ENCODE results near the gene FBXO42.
"Not testable (repeated sequence)": the region's sequence is repeated elsewhere in the genome, so short reads cannot be mapped to it uniquely, and the experiment has no call there.

Gene FBXO42

DNA sequence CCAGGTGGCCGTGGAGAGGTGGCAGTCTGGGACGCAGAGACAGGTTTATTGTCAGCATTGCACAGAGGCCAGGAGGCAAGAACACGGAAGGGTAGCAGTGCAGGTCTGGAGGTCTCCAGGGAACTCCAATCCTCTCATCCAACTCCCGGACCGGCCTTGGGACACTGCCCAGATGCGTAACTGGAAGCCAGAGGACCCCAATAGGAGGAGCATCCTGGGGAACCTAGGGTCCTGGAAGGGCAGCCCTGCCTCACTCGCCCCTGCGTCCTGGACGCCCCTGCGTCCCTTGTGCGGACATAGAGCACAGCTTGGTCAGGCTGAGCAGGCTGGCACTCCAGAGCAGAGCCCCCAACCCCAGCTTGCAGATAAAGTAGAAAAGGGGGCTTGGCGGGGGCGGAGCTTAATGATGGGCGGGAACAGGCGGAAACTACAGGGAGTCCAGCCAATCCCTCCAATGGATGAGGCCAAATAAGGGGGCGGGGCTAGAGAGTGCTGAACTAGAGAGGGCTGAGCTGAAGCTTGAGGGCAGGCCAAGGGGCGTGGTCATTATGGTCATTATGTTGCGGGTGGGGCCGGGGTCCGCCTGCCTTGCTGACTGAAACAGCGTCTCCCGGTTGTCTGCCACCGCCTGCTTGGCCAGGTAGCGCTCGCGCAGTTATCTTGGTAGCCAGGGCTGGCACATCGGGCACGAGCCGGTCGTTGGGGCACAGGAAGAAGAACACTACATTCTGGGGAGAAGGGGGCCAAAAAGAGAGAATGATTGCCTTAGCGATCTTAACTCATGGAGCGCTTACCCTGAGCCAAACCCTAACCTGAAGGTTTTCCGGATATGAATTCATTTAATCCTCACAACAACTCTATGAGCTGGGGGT is 136.2 kb downstream of the FBXO42 start:
- peak; percentile 44 for DNase-seq

DNA sequence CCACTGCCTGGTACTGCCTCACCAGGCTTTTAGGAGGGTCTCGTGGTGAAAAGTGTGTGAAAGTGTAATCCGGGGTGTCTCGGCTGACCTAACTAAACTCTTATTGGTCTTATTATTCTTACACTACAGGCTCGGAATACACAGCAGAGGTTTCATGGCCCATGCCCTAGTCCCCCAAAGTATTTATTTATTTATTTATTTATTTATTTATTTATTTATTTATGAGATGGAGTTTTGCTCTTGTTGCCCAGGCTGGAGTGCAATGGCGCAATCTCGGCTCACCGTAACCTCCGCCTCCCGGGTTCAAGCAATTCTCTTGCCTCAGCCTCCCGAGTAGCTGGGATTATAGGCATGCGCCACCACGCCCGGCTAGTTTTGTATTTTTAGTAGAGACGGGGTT is 137.0 kb downstream of the FBXO42 start:
- DNase-seq: not testable (repeated sequence)

DNA sequence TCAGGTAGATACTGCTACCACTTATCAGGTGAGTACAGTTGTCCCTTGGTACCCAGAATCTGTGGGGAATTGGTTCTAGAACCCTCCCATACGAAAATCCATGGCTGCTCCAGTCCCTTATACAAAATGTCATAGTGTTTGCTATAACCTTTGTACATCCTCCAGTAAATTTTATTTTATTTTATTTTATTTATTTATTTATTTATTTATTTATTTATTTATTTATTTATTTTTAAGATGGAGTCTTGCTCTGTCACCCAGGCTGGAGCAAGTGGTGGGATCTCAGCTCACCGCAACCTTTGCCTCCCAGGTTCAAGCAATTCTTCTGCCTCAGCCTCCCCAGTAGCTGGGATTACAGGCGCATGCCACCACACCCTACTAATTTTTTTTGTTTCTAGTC is 138.7 kb downstream of the FBXO42 start:
- DNase-seq: not testable (repeated sequence)

DNA sequence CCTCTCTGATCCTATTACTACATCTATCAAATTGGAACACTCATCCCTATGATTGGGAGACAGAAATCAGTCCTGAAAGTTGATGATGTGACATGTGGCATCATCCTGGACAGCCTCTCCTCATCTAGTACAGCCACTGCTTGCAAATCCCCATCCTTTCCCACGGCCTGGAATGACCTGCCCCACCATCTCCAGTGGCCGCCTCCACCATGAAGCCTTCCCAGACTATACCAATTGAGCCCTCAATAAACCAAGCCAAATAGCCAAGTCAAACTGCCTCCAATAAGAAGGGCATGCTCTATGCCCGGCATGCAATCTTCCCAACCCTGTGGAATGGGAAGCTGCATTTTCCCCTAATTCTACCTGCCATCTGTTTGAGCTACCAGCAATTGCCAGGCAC is 139.3 kb downstream of the FBXO42 start:
- no peak for DNase-seq

DNA sequence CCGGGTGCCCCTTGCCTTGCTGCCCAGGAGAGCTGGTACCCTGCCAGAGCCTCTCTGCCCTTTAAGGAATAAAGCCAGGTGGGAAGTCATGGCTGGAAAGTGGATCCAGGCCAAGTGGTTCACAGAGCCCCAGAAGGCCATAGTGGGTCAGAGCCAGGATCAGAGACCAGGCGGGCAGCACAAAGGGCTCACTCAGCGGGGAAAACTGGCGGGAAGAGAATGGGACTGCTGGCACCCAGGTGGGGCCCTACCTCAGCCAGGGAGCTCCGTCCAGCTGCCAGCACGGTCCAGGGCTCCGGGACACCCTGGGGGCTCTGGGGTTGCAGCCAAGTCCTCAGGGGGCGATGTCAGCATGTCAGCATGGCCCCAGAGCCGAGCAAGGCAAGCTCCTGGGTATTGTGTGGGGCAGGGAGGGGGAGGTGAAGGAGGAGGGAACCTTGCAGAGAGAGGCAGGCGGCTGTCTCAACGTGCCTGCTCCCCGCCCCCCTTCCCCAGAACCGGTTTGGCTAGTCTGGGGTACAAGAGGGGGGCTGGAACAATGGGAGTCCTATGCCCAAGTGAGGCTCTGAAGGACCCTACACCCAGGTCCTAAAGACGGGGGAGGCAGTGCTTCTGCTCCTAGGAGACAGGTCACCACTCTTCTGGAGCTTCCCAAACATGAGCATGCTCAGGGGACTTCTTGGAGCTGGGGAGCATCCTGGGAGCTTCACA is 139.9 kb downstream of the FBXO42 start, which contains the start of gene ARHGEF19:
Gene ARHGEF19, minus strand, starts transcription at position 402 of the 711 bp plus-strand sequence. CDS start 3,598 bp downstream, outside the sequence.
- no peak for DNase-seq

DNA sequence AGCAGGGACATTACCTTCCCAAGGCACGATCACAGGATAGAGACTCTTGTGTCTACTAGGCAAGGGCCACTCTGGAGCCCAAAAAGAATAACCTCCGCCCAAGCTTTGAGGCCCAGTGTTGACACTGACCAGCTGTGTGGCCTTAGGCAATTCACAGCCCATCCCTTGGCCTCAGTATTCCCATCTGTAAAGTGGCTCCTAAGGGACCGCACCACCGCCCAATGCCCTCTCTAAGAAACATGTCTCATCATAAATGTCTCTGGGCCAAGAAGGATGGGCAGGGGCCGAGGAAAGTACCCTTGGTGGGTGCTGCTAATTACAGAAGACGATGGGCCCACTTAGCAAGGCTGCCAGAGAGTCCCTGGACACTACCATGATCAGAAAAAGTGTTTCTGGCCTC is 140.5 kb downstream of the FBXO42 start:
- DNase-seq: no peak

DNA sequence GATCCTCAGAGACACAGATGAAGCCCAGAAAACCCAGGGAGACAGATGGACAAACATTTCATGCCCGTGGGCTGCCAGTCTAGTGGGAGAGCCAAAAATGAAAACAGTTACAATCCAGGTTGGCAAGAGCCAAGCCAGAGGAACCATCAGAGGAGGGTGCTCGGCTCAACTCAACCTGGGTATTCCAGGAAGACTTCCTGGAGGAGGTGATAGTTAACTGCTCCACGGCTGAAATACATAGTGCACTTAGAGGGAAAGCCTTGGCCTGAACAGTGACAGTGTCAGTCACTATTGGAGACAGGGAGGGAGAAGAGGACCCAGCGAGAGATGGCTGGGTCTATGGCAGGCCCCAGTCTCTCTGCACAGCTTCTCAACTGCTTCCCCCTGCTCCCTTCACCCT is 141.7 kb downstream of the FBXO42 start:
- DNase-seq: no peak

DNA sequence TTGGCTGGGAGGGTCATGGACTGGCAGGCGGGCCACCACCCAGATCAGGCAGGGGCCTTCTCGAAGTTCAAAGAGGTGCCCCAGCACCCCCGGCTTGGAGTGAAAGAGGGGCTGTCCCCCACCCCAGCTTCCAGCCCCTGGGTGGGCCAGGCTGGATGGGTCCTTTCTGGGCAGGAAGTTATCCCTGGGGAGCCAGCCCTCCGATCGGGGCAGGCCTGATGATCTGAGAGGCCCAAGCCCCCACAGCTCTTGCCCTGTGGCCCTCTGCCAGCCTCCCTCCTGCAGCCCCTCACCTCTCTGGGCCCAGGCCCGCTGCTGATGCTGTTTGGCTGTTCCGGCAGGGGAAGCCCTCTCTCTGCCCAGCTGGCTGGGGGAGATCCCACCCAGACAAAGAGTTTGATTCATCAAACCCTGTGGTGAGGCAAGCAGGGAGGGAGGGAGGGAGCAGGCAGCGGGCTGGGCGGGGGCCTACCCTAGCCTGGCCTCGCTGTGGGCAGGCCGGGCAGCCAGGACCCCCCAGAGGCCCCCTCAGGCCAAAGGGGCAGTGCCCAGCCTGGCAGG is 142.4 kb downstream of the FBXO42 start:
- DNase-seq: no peak

DNA sequence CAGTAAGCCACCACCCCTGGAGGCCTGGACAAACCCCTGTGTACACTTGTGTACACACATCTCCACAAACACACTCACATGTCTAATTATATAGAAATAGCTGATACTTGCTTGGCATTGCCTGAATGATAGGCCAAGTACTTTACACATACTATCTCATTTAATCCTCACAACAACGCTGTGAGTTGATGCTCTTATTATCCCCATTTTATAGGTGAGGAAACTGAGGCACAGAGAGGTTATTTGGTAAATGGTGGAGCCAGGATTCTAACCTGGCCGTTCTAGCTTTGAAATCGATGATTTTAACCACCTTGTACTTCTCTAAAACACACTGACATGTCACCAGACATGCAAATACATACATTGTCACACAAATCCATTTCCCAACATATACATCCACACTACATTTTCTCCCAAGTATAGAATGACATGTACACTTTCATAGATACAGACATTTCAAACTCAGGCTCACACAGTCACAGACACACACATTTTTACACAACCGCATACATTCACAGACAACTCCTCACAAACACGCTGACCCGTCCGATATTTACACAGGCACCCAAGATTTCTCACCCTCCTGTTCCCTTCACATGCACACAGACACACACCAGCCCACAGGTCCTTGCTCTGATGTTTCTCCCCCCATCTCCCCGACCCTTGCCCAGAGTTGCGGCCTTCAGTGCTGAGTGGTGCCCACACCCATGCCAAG is 143.0 kb downstream of the FBXO42 start:
- no peak for DNase-seq

DNA sequence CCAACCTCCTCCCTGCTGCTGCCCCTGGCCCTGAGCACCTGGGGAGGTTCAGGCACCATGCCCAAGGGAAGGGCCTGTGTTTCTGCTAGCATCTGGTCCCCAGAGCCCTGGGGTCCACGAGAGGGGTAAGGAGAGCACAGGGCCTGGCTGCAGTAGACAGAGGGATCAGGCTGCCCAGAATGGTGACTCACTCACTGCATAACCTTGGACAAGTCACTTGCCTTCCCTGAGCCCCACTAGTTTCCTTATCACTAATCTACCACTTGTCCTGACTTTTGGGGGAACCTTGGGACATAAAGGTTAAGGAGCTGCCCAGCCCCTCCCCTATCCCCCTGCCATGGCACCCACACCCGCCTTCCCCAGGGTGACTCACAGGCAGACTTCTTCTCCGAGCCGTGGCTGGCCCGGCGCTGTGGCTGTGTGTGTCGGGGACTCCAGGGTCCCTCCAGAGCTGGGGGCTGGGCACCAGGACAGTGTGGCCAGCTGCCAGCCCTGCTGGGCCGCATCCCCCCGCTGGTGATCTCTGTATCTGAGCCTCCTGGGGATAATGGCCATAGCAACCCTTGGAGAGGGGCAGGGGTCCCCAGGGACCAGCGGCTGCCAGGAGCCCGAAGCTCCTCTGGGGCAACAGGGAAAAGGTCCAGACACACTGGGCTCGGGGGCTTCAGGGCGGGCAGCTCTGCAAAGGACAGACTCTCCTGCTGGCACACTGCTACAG is 143.9 kb downstream of the FBXO42 start:
- peak; percentile 18 for DNase-seq

DNA sequence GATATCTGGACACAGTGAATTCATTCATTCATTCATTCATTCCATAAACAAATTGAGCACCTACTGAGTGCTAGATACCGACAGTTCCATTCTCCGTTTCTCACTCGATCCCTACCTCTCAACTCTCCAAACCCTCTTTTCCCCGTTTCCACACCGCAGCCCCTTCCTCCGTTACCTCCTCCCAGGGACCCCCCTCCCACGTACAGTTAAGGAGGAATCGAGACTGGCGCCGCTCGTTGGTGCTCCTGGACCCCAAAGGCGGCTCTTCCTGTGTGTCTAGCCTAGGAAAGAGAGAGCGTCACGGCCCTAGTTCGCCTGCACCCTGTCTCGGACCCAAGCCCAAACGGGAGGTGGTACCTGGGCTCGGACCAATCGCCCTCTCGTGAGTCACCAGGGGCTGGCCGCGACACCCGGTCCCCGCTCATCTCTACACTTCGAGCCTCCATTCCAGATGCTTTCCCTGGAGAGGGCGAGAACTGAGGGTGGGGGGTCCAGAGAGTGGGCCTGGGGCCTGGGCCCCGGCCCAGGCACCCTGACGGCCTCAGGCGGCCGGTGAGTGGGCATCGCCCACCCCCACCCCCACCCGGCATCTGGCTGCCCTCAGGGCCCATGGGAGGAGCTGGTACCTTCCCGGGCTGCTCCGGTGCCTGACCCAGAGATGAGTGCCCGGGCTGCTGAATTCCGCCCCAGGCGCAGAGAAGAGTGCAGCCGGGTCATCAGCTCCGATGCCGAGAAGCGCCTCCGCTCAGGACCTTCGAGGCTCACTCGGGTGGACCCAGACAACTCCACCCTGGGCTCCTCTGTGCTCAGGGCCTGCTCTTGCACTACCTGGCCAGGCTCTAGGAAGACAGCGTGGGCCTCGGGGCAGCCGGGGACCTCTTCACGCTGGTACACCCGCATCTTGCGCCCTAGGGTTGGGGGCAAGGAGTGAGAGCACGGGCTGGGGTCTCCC is 144.7 kb downstream of the FBXO42 start:
- DNase-seq: no peak

DNA sequence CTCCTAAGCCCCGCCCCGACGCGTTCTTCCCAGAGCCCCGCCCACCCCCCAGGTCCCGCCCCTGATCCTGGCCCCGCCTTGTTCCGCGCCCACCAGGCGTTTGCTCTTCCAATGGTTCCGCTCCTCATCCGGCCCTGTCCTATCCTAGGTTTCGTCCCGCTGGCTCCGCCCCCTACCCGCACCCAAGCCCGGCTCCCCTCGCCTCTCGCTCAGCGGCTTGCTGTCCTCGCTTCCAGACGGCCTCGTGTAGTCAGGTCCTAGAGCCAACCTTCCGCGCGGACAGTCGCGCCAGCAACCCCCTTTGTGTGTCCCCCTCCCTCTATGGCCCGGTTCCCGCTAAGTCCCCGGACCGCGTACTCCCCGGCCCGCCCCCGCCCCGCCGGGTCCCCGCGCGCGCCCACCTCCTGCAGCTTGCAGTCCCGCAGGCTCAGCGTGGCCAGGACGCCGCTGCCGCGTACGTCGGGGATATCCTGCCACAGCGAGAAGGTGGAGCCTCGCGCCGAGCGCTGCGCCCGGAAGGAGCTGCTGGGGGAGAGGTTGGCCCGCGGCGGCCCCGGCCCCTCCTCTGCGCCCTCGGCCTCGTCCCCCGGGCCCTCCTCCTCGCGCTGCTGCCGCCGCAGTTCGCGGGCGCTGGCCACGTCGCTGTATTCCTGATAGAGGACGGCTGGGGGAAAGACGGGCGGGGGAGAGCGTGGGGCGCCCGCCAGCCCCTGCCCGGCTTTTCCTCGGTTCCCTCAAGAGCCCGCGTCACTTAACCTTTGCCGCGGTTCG is 145.5 kb downstream of the FBXO42 start:
- peak; percentile 99 for DNase-seq

DNA sequence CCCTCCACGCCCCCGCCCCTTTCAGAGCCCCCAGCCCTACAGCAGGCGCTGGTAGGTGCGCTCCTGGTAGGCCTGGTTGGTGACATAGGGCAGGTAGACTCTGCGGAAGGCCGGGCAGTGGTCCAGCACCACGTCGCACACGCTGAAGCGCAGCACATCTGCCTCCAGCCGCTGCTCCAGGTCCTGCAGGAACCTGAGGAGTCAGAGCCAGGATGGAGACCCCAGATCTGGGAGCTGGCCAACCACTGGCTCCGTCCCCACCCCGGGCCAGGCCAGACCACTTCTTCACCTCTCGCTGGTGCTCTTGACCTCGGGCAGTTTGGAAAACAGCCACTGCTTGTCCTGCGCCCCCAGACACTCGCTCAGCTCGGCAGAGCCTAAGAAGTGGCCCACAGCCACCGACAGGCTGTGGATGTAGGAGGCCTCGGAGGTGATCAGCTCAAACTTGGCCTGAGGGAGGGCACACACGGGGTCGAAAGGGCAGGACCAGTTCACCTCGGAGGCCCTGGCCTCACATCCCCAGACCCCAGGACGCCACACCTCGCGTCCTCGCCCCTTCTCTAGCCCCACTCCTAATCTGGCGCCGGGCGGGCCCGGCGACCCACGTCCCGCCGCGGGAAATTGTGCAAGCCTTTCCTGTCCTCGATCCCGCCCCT is 146.3 kb downstream of the FBXO42 start:
- no peak for DNase-seq

DNA sequence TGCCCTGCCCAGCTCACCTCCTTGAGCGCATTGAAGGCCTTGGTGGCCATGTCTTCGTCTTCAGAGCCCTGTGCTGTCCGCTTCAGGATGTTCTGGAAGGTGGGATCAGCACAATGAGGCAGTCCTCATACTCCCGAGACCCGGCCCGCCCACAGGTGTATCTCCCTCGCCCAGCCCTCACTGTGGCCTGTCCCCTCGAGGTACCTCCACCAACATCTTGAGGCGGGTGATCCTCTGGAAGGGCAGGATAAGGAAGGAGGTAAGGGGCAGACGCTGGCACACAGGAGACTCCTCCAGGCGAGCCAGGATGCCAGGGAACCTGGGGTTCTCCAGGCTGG is 147.0 kb downstream of the FBXO42 start:
- no peak for DNase-seq

DNA sequence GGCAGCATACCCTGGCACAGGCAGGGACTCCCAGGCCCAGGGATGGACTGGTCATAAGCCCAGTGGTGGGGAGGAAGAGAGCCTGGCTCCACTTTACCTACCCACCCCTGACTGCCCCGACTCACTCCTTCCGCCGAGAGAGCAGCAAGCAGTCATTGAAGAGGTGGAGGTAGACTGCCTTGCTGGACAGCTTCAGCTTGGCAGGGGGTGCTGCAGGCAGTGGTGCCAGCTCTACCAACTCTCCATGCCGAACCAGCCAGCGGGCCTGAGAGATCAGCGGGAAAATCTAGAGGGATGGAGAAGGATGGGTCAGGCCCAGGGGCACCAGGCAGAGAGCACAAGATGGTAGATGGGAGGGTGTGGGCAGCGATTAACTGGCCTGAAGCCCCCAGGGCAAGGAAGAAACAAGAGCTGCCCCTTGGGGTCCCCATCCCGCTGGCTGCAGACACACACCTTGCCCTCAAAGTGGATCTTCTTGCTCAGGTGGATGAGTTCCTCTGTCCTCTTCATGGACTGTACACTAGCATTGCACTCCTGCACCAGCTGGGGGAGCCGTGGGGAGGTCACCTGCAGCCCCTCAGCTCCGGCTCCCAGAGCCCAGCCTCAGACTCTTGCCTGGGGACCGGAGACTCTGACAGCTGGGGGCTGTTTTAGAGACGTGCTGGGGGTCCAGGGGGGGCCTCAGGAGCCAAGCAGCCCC is 147.5 kb downstream of the FBXO42 start:
- no peak for DNase-seq

DNA sequence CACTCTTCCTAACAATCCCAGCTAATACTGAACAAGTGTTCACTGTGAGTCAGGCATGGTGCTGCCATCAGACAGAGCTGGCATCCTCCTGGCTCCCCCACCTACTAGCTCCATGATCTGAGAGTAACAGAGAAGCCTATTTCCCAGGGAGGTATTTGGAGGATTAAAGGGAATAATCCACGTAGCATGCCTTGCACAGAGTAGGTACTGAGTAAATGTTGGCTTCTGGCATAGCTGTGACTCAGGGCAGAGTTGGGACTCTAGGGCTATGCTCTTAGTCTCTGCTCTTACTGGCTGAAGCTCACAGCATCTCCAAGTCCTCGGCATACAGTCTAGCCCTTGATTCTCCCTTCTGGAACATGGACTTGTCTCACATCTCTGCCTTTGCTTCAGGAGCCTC is 148.1 kb downstream of the FBXO42 start:
- DNase-seq: no peak

DNA sequence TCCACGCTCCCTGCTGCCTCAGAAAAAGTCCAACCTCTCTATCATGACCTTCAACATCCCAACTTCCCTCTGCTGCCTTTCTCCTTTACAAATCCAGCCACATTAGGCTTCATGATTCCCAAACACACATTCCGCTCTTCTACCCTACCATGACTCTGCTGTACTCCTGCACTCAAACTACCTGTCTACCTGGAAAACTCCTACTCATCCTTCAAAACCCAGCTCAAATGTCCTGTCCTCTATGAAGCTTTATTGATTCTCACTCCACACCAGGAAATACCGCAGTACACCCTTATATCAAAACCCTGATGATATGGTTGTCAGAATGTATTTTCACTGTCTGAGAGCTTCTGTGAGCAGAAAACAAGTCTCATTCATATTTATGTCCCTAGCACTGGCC is 148.7 kb downstream of the FBXO42 start:
- no peak for DNase-seq

DNA sequence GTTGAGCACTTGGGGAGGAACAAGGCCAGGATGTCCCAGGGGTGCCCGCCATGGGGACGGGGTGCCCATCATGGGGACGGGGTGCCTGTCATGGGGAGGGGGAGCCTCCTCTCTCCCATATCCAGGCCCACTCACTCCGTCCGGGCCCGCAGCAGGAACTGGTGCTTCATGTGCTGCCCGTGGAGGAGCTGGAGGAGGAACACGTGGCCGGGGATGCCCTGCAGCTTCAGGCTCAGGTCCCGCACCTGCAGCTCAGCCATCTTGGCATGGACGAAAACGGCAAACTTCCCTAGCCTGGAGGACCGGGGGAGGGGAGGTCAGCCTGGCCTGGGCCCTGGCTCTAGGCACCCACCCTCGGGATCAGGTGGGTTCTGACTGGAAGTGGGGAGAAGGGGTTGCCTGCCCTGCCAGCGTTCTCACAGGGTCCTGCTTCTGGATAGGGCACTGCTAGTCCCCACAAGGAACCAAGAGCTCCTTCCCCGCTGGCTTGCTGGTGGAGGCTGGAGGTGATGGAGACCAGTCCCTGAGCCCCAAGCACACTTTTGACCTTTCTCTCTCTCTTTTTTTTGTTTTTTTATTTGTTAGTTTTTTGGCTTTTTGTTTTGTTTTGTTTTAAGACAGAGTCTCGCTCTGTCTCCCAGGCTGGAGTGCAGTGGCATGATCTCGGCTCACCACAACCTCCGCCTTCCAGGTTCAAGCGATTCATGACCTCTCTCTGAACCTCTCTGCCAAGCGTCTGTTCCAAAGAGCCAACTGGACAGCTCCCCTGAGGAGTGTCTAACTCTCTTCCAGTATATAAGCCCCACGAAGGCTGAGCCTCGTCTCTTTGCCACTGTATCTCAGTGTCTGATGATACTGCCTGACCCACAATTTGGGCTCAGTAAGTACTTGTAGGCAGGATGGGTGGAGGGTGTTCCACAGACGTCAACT is 149.7 kb downstream of the FBXO42 start:
- DNase-seq: no peak
